Measurements from ENCODE around the gene KCTD20.

Gene KCTD20

DNA sequence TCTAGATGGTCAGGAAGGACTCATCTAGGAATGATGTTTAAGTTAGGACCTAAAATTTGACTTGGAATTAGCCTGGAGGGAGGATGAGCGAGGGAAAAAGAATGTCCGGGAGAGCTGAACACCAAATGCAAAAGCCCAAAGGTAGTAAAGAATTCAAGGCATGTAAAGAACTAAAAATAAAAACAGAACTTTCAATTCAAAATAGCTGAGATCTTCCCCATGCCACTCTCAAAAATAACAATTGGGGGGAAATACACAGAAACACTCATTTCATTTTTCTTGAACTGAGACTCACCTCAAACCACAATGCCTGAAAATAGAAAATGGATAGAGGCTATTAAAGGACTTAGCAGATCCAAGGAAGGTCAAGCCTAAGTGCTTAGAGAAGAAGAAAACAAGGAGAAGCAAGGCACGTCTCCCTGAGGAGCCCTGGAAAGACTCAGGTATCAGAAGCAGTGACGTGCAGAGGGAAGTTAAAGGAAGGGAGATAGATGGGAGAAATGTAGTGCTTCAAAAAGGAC, 10.6 kb upstream of the KCTD20 start (continued):
- TF ChIP-seq ZNF184 (tag by site-specific recombination; IDR thresholded peaks at IDR 0.05) = no peak
- TF ChIP-seq, protein P1, sequence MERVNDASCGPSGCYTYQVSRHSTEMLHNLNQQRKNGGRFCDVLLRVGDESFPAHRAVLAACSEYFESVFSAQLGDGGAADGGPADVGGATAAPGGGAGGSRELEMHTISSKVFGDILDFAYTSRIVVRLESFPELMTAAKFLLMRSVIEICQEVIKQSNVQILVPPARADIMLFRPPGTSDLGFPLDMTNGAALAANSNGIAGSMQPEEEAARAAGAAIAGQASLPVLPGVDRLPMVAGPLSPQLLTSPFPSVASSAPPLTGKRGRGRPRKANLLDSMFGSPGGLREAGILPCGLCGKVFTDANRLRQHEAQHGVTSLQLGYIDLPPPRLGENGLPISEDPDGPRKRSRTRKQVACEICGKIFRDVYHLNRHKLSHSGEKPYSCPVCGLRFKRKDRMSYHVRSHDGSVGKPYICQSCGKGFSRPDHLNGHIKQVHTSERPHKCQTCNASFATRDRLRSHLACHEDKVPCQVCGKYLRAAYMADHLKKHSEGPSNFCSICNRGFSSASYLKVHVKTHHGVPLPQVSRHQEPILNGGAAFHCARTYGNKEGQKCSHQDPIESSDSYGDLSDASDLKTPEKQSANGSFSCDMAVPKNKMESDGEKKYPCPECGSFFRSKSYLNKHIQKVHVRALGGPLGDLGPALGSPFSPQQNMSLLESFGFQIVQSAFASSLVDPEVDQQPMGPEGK (tag by site-specific recombination; IDR thresholded peaks at IDR 0.05) = no peak
- TF ChIP-seq SP7 (tag by site-specific recombination; IDR thresholded peaks at IDR 0.05) = no peak
- TF ChIP-seq TCF7L2 (IDR thresholded peaks at IDR 0.05; ENCODE audit: borderline replicate concordance, low read depth, low read length) = no peak
- no peak for TF ChIP-seq ZNF629 (tag by site-specific recombination; IDR thresholded peaks at IDR 0.05)

DNA sequence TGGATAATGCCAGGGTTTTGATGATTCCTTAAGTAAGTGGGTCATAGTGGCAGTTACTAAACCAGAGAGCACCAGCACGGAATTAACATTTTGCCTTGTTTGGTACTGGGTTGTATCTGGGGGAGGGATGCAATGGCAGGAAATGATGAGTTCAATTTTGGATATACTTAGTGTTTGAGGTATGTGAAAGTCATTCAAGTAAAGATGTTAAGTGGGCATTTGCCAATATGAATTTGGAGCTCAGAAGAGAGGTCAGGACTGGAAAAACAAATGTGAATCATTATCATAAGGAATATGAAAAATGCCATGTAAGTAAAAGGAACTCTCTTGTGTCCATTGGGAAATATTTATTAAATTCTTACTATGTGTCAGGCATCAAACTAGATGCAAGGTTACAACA, 6.3 kb upstream of the KCTD20 start:
- ChIA-PET POLR2A (no interaction called here), CTCF (interaction anchor here (0.6 kb wide), 1 partner anchor 41 kb away, joined by 3 read pairs; no protein-coding TSS in a partner anchor)

DNA sequence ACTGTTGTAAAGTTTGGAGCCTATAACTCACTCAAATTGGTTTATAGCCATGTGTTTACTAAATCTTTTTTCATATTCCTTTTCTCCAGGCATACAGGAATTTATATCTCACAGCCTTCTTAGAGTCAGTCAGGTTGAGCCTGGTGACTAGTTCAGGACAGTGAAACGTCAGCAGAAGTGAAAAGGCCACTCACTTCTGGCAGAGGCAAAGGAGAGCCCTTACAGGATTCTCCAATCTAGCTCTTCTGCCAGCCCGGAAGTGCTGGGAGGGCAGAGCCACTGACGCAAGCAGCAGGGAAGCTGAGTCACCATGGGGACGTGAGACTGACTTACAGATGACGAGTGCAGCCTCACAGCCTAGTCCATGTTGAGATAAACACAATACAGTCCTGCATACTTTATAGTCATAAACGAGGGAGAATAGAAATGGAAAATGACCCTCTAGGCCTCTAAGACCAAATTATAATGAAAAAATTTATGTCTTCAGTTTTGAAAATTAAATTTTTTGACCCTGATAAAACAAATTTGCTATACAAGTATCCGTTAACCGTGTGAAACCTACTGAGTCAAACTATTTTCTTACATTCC, 1.4 kb upstream of the KCTD20 start:
- no peaks in the 10 kb centered on the region for H3K9me3 ChIP-seq (ENCODE audit: control insufficient read depth, insufficient read depth, low read depth, low read length)
- no peak overlapping the region for H3K4me3 ChIP-seq (ENCODE audit: low read depth, low read length)
- ChIA-PET POLR2A (interaction anchor here (0.6 to 2.3 kb wide), 10 partner anchors 8 to 414 kb away, joined by 3 to 28 read pairs (median 4); partner anchors contain the start of gene MAPK14), CTCF (interaction anchor here (0.6 to 1.4 kb wide), 3 partner anchors 9 to 319 kb away, joined by 3 to 4 read pairs (median 3); no protein-coding TSS in a partner anchor)
- H3K4me1 ChIP-seq (ENCODE audit: control insufficient read depth, insufficient read depth, low read length) = peaks cover 11% of the 10 kb centered on the region
- H3K36me3 ChIP-seq (ENCODE audit: control insufficient read depth in 2 of 2, insufficient read depth in 1 of 2, low read length in 2 of 2) = no peaks in the 10 kb centered on the region
- peak overlapping the region; percentile 43; the same call in 1 of the 2 replicates for H3K27ac ChIP-seq (ENCODE audit: extremely low read depth, low read depth, low read length)
- TF ChIP-seq, protein P2, sequence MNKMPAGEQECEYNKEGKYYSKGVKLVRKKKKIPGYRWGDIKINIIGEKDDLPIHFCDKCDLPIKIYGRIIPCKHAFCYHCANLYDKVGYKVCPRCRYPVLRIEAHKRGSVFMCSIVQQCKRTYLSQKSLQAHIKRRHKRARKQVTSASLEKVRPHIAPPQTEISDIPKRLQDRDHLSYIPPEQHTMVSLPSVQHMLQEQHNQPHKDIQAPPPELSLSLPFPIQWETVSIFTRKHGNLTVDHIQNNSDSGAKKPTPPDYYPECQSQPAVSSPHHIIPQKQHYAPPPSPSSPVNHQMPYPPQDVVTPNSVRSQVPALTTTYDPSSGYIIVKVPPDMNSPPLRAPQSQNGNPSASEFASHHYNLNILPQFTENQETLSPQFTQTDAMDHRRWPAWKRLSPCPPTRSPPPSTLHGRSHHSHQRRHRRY (tag by site-specific recombination; IDR thresholded peaks at IDR 0.05) = no peak
- TF ChIP-seq SP7 (tag by site-specific recombination; IDR thresholded peaks at IDR 0.05) (peak; percentile 64), OSR2 (tag by site-specific recombination; IDR thresholded peaks at IDR 0.05) (no peak), ZNF221 (tag by site-specific recombination; IDR thresholded peaks at IDR 0.05; ENCODE audit: borderline replicate concordance) (no peak), ZNF48 (tag by site-specific recombination; IDR thresholded peaks at IDR 0.05) (no peak), ZIC2 (tag by site-specific recombination; IDR thresholded peaks at IDR 0.05) (no peak), ZNF114 (tag by site-specific recombination; IDR thresholded peaks at IDR 0.05) (no peak), FEZF1 (tag by site-specific recombination; IDR thresholded peaks at IDR 0.05) (peak; percentile 48; the same call in 1 of the 2 replicates), YY2 (tag by site-specific recombination; IDR thresholded peaks at IDR 0.05) (no peak), ZNF571 (tag by site-specific recombination; IDR thresholded peaks at IDR 0.05) (no peak), TCF7L2 (IDR thresholded peaks at IDR 0.05; ENCODE audit: borderline replicate concordance, low read depth, low read length) (no peak), ZNF558 (tag by site-specific recombination; IDR thresholded peaks at IDR 0.05) (0 out of 2 replicates have a peak, but pooled peaks have one; percentile 25), GLI4 (tag by site-specific recombination; IDR thresholded peaks at IDR 0.05) (no peak), ZNF624 (tag by site-specific recombination; IDR thresholded peaks at IDR 0.05) (no peak)
- TF ChIP-seq, protein P3, sequence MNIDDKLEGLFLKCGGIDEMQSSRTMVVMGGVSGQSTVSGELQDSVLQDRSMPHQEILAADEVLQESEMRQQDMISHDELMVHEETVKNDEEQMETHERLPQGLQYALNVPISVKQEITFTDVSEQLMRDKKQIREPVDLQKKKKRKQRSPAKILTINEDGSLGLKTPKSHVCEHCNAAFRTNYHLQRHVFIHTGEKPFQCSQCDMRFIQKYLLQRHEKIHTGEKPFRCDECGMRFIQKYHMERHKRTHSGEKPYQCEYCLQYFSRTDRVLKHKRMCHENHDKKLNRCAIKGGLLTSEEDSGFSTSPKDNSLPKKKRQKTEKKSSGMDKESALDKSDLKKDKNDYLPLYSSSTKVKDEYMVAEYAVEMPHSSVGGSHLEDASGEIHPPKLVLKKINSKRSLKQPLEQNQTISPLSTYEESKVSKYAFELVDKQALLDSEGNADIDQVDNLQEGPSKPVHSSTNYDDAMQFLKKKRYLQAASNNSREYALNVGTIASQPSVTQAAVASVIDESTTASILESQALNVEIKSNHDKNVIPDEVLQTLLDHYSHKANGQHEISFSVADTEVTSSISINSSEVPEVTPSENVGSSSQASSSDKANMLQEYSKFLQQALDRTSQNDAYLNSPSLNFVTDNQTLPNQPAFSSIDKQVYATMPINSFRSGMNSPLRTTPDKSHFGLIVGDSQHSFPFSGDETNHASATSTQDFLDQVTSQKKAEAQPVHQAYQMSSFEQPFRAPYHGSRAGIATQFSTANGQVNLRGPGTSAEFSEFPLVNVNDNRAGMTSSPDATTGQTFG (tag by site-specific recombination; IDR thresholded peaks at IDR 0.05; ENCODE audit: borderline replicate concordance) = no peak
- TF ChIP-seq, protein P4, sequence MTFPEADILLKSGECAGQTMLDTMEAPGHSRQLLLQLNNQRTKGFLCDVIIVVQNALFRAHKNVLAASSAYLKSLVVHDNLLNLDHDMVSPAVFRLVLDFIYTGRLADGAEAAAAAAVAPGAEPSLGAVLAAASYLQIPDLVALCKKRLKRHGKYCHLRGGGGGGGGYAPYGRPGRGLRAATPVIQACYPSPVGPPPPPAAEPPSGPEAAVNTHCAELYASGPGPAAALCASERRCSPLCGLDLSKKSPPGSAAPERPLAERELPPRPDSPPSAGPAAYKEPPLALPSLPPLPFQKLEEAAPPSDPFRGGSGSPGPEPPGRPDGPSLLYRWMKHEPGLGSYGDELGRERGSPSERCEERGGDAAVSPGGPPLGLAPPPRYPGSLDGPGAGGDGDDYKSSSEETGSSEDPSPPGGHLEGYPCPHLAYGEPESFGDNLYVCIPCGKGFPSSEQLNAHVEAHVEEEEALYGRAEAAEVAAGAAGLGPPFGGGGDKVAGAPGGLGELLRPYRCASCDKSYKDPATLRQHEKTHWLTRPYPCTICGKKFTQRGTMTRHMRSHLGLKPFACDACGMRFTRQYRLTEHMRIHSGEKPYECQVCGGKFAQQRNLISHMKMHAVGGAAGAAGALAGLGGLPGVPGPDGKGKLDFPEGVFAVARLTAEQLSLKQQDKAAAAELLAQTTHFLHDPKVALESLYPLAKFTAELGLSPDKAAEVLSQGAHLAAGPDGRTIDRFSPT (tag by site-specific recombination; IDR thresholded peaks at IDR 0.05) = peak; percentile 86
- TF ChIP-seq, protein P5, sequence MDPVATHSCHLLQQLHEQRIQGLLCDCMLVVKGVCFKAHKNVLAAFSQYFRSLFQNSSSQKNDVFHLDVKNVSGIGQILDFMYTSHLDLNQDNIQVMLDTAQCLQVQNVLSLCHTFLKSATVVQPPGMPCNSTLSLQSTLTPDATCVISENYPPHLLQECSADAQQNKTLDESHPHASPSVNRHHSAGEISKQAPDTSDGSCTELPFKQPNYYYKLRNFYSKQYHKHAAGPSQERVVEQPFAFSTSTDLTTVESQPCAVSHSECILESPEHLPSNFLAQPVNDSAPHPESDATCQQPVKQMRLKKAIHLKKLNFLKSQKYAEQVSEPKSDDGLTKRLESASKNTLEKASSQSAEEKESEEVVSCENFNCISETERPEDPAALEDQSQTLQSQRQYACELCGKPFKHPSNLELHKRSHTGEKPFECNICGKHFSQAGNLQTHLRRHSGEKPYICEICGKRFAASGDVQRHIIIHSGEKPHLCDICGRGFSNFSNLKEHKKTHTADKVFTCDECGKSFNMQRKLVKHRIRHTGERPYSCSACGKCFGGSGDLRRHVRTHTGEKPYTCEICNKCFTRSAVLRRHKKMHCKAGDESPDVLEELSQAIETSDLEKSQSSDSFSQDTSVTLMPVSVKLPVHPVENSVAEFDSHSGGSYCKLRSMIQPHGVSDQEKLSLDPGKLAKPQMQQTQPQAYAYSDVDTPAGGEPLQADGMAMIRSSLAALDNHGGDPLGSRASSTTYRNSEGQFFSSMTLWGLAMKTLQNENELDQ (tag by site-specific recombination; IDR thresholded peaks at IDR 0.05; ENCODE audit: low read depth) = no peak

More for the DNA sequence above, 6.3 kb upstream of the KCTD20 start:
- no peaks in the 10 kb centered on the region for H3K9me3 ChIP-seq (ENCODE audit: control insufficient read depth, insufficient read depth, low read depth, low read length)
- TF ChIP-seq MYNN (tag by site-specific recombination; IDR thresholded peaks at IDR 0.05; ENCODE audit: borderline replicate concordance) = no peak
- TF ChIP-seq ZNF510 (tag by site-specific recombination; IDR thresholded peaks at IDR 0.05; ENCODE audit: insufficient replicate concordance) = no peak
- no peak for TF ChIP-seq ZNF335 (tag by site-specific recombination; conservative IDR thresholded peaks at IDR 0.05)
- TF ChIP-seq ZNF843 (tag by site-specific recombination; IDR thresholded peaks at IDR 0.05) = no peak
- peaks cover 4% of the 10 kb centered on the region; the same call in 1 of the 2 replicates for H3K4me1 ChIP-seq (ENCODE audit: control insufficient read depth, insufficient read depth, low read length)
- no peak overlapping the region for H3K4me3 ChIP-seq (ENCODE audit: low read depth, low read length)
- no peaks in the 10 kb centered on the region for H3K36me3 ChIP-seq (ENCODE audit: control insufficient read depth in 2 of 2, insufficient read depth in 1 of 2, low read length in 2 of 2)
- no peak overlapping the region for H3K27ac ChIP-seq (ENCODE audit: extremely low read depth, low read depth, low read length)
